Measurements from ENCODE around the gene UQCRHL. TPM values are rescaled to one million over a fixed set of nuclear protein-coding genes. Genes with fewer than 3 reads are reported as not detected.

Gene UQCRHL
- total and polyA plus RNA-seq, 2 of the 8 experiments (the other 6 are each of a cell fraction or from before 2014, with no cell fraction given) = 3.7 to 3.9 TPM

DNA sequence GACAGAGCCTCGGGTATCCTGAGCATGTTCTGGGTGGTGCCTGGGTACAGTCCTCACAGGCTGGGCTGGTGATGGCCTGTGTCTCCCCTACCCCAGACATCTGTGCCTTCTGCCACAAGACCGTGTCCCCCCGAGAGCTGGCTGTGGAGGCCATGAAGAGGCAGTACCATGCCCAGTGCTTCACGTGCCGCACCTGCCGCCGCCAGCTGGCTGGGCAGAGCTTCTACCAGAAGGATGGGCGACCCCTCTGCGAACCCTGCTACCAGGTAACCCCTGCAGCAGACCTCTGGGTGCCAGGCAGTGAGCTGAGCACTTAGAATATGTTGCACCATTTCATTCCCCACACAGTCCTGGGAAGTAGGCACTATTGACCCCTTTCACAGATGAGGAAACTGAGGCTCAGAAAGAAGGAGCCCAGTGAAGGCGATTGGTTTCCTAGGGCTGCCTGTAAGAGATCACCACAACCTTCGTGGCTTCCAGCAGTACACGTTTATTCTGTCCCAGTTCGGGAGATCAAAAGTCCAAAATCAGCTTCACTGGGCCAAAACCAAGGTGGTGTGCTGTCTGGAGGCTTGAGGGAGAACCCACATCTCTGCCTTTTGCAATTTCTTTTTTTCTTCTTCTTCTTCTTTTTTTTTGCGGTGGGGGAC is 37.0 kb downstream of the UQCRHL start:
- no peak overlapping the region for H3K4me2 ChIP-seq (ENCODE audit: insufficient read depth in 1 of 2, low read depth in 2 of 2, low read length in 2 of 2)
- no peak overlapping the region for H3K23ac ChIP-seq (ENCODE audit: insufficient read length)
- no peak overlapping the region for H2BK120ac ChIP-seq (replicated peaks; ENCODE audit: low read depth, low read length)
- no peaks in the 10 kb centered on the region for H3K79me2 ChIP-seq (ENCODE audit: control insufficient read depth in 1 of 2, insufficient read depth in 2 of 2, low read length in 2 of 2)
- CTCF ChIA-PET (ENCODE audit: partially characterized antibody) = interaction anchor here (0.6 to 1.7 kb wide), 7 partner anchors 9 to 1736 kb away, joined by 3 to 5 read pairs (median 3); no protein-coding TSS in a partner anchor
- H3K4me3 ChIP-seq (ENCODE audit: extremely low read depth in 1 of 4, insufficient read depth in 2 of 4, low read depth in 3 of 4, low read length in 4 of 4) = no peak overlapping the region
- H3K9me3 ChIP-seq (ENCODE audit: insufficient read depth in 2 of 2, low read depth in 1 of 2, low read length in 1 of 2) = no peaks in the 10 kb centered on the region
- DNase-seq (ENCODE audit: low read depth in 1 of 2, low spot score in 2 of 2) = no peak
- no peak overlapping the region for H2BK5ac ChIP-seq (ENCODE audit: low read depth, low read length)
- H4K5ac ChIP-seq (ENCODE audit: insufficient read length, low read depth, low read length) = no peak overlapping the region
- no peak overlapping the region for H3K9ac ChIP-seq (replicated peaks in 1 of 4; ENCODE audit: extremely low read depth in 1 of 4, low read depth in 3 of 4, low read length in 3 of 4)
- no peak overlapping the region for H2BK12ac ChIP-seq (ENCODE audit: low read depth, low read length)
- H4K91ac ChIP-seq (replicated peaks; ENCODE audit: insufficient read length, low read length) = no peak overlapping the region
- H3K23me2 ChIP-seq (ENCODE audit: low read depth, low read length) = no peaks in the 10 kb centered on the region
- peaks cover 2 to 5% of the 10 kb centered on the region in 2 experiments for H4K20me1 ChIP-seq (replicated peaks in 1 of 2; ENCODE audit: control insufficient read depth in 1 of 2, insufficient read depth in 2 of 2, low read length in 2 of 2)
- H3K4ac ChIP-seq (replicated peaks; ENCODE audit: insufficient read length, low read depth, low read length) = no peak overlapping the region
- no peak overlapping the region for H3K14ac ChIP-seq (ENCODE audit: insufficient read length)
- 0 out of 2 replicates have a peak, but pooled peaks cover 3% of the 10 kb centered on the region for H3K79me1 ChIP-seq (ENCODE audit: low read depth, low read length)
- 96% methylated on average over 14 of the region's 14 CpGs; no CpG with 5 or more reads in 1 of the 2 experiments for WGBS, 2 experiments (ENCODE audit: extremely low coverage in 1 of 2, insufficient coverage in 1 of 2, insufficient read length in 1 of 2, insufficient replicate concordance in 2 of 2, low coverage in 1 of 2, low lambda C conversion rate in 2 of 2, missing lambda C conversion rate in 1 of 2)
- POLR2A ChIA-PET (ENCODE audit: partially characterized antibody) = interaction anchor here (0.9 to 5.3 kb wide), 3 partner anchors 11 to 13 kb away, joined by 3 to 37 read pairs (median 8); no protein-coding TSS in a partner anchor
- H3K56ac ChIP-seq (replicated peaks; ENCODE audit: insufficient read length, low read depth, low read length) = no peak overlapping the region
- peaks cover 28 to 84% (median 55%) of the 10 kb centered on the region in 4 experiments for H3K36me3 ChIP-seq (ENCODE audit: control insufficient read depth in 2 of 4, insufficient read depth in 4 of 4, low read length in 3 of 4)
- no peaks in the 10 kb centered on the region for H3K27me3 ChIP-seq (replicated peaks in 1 of 4; ENCODE audit: control insufficient read depth in 3 of 4, extremely low read depth in 1 of 4, insufficient read depth in 3 of 4, low read length in 3 of 4)
- no peak overlapping the region for H4K8ac ChIP-seq (ENCODE audit: extremely low read depth, insufficient read depth, low read length)
- H2BK15ac ChIP-seq (ENCODE audit: low read length) = no peak overlapping the region
- no peak overlapping the region for H2AFZ ChIP-seq (ENCODE audit: low read length)
- H3K4me1 ChIP-seq (replicated peaks in 1 of 4; ENCODE audit: control insufficient read depth in 3 of 4, insufficient read depth in 4 of 4, low read length in 3 of 4) = no peaks in the 10 kb centered on the region
- no peak overlapping the region for H2BK20ac ChIP-seq (ENCODE audit: low read length)
- no peak overlapping the region for H3K27ac ChIP-seq (ENCODE audit: low read depth, low read length)
- no peak overlapping the region for H3K18ac ChIP-seq (ENCODE audit: extremely low read depth, low read length)
- no peak overlapping the region for H2AK5ac ChIP-seq (ENCODE audit: low read depth, low read length)
- FAIRE-seq = no peak
- no peak for TF ChIP-seq POLR2AphosphoS5 (IDR thresholded peaks at IDR 0.05; ENCODE audit: low read depth, low read length)
- TF ChIP-seq KDM4A (IDR thresholded peaks at IDR 0.05; ENCODE audit: low read depth, low read length, severe bottlenecking) = no peak
- TF ChIP-seq CEBPB (IDR thresholded peaks at IDR 0.05; ENCODE audit: low read depth, low read length) = no peak
- TF ChIP-seq, protein P1, sequence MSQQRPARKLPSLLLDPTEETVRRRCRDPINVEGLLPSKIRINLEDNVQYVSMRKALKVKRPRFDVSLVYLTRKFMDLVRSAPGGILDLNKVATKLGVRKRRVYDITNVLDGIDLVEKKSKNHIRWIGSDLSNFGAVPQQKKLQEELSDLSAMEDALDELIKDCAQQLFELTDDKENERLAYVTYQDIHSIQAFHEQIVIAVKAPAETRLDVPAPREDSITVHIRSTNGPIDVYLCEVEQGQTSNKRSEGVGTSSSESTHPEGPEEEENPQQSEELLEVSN (IDR thresholded peaks at IDR 0.05) = no peak
- no peak for TF ChIP-seq SIX5 (IDR thresholded peaks at IDR 0.05; ENCODE audit: low read depth, low read length)
- TF ChIP-seq SAP30 (IDR thresholded peaks at IDR 0.05; ENCODE audit: insufficient read depth, insufficient replicate concordance, low read length) = no peak
- TF ChIP-seq TAF1 (IDR thresholded peaks at IDR 0.05; ENCODE audit: low read depth, low read length) = no peak
- no peak for TF ChIP-seq TCF12 (IDR thresholded peaks at IDR 0.05; ENCODE audit: low read depth, low read length)
- TF ChIP-seq POLR2A (IDR thresholded peaks at IDR 0.05; ENCODE audit: control extremely low read depth in 1 of 2, low read depth in 2 of 2, low read length in 2 of 2) = no peak
- TF ChIP-seq RAD21 (IDR thresholded peaks at IDR 0.05 in 1 of 2, conservative IDR thresholded peaks at IDR 0.05 in 1 of 2; ENCODE audit: low read depth in 2 of 2, low read length in 2 of 2) = no peak
- TF ChIP-seq NANOG (IDR thresholded peaks at IDR 0.05; ENCODE audit: insufficient read depth, low read depth, low read length, poor library complexity, severe bottlenecking) = no peak
- TF ChIP-seq BRCA1 (IDR thresholded peaks at IDR 0.05; ENCODE audit: low read depth, low read length) = no peak

Measured in H1 (cell line).